Hepatocyte (in vitro differentiated cells): ENCODE measurements around the gene C17orf100. TPM values are rescaled to one million over a fixed set of nuclear protein-coding genes. Genes with fewer than 3 reads are reported as not detected.
A peak's percentile ranks its signal among the peaks of the same experiment; 100 is the strongest.
"Not testable (repeated sequence)": the region's sequence is repeated elsewhere in the genome, so short reads cannot be mapped to it uniquely, and the experiment has no call there.

ENCODE experiments used
- DNase-seq: peaks from one replicate; pipeline ENCODE4 v3.0.0-alpha.2; 2016; ENCODE audit warnings: low spot score
- H2AFZ ChIP-seq: fragments of 200-600 bp; sonication (generic); 2 replicates; pipeline ENCODE4 v1.6.0; 2016; ENCODE audit warnings: antibody characterized with exemption, mild to moderate bottlenecking
- H3K27ac ChIP-seq: fragments of 200-600 bp; sonication (generic); 2 replicates; pipeline ENCODE4 v1.5.1; 2016; ENCODE audit warnings: mild to moderate bottlenecking
- H3K27me3 ChIP-seq: fragments of 200-600 bp; sonication (generic); 2 replicates; pipeline ENCODE4 v1.6.1; 2016
- H3K36me3 ChIP-seq: fragments of 200-600 bp; sonication (generic); replicated peaks from 2 replicates; pipeline ENCODE4 v1.5.1; 2016; ENCODE audit warnings: low read depth; ENCODE audit not compliant: insufficient read depth
- H3K4me1 ChIP-seq: fragments of 200-600 bp; sonication (generic); 2 replicates; pipeline ENCODE4 v1.5.1; 2016; ENCODE audit warnings: mild to moderate bottlenecking, moderate library complexity; ENCODE audit not compliant: insufficient read depth
- H3K4me2 ChIP-seq: fragments of 200-600 bp; sonication (generic); 2 replicates; pipeline ENCODE4 v1.6.0; 2016
- H3K4me3 ChIP-seq: fragments of 200-600 bp; sonication (generic); 2 replicates; pipeline ENCODE4 v1.5.1; 2016; ENCODE audit warnings: mild to moderate bottlenecking
- H3K79me2 ChIP-seq: fragments of 200-600 bp; sonication (generic); 2 replicates; pipeline ENCODE4 v1.6.0; 2017; ENCODE audit warnings: mild to moderate bottlenecking
- H3K9me2 ChIP-seq: fragments of 200-600 bp; sonication (generic); replicated peaks from 2 replicates; pipeline ENCODE4 v1.6.0; 2017; ENCODE audit warnings: mild to moderate bottlenecking; ENCODE audit not compliant: insufficient read depth
- H3K9me3 ChIP-seq: fragments of 200-600 bp; sonication (generic); 2 replicates; pipeline ENCODE4 v1.5.1; 2016; ENCODE audit warnings: low read depth, mild to moderate bottlenecking
- H4K20me1 ChIP-seq: fragments of 200-600 bp; sonication (generic); 2 replicates; pipeline ENCODE4 v1.6.0; 2016; ENCODE audit warnings: mild to moderate bottlenecking; ENCODE audit not compliant: insufficient read depth, poor library complexity, severe bottlenecking
- EZH2 ChIP-seq: fragments of 200-600 bp; sonication (generic); IDR thresholded peaks from 2 replicates; pipeline ENCODE4 v1.6.1; 2016; ENCODE audit warnings: antibody characterized with exemption, mild to moderate bottlenecking, borderline replicate concordance
- EZH2phosphoT487 ChIP-seq: fragments of 200-600 bp; sonication (generic); IDR thresholded peaks from one replicate; pipeline ENCODE4 v1.6.1; 2018; ENCODE audit warnings: antibody characterized with exemption, mild to moderate bottlenecking, low read depth, moderate library complexity; ENCODE audit not compliant: unreplicated experiment, severe bottlenecking
- WGBS: methylation state at CpG from one replicate; pipeline ENCODE4 v1.1.6; 2016; ENCODE audit warnings: low lambda C conversion rate; ENCODE audit errors: missing lambda C conversion rate; 5-methylcytosine and 5-hydroxymethylcytosine counted together
- polyA plus RNA-seq: library from polyadenylated mRNA; unstranded; fragments of >200 nt; fragmentation: Nextera tagmentation; extraction: Ambion mirVana; gene quantifications from 2 replicates; pipeline ENCODE4 v1.2.1, GENCODE V29; 2016
- total RNA-seq: library from RNA; depleted of rRNA; stranded (reverse); fragments of >200 nt; gene quantifications from 2 replicates; pipeline ENCODE4 v1.2.3, GENCODE V29; 2014
- TF ChIP-seq, protein P1 (sequence below): fragments of 200-600 bp; sonication (generic); IDR thresholded peaks from 2 replicates; pipeline ENCODE4 v1.5.1; 2016; ENCODE audit warnings: antibody characterized with exemption, mild to moderate bottlenecking; ENCODE audit not compliant: poor library complexity

Gene C17orf100
- total and polyA plus RNA-seq, 2 experiments from 2014 or later: 4.5 to 5.5 TPM

DNA sequence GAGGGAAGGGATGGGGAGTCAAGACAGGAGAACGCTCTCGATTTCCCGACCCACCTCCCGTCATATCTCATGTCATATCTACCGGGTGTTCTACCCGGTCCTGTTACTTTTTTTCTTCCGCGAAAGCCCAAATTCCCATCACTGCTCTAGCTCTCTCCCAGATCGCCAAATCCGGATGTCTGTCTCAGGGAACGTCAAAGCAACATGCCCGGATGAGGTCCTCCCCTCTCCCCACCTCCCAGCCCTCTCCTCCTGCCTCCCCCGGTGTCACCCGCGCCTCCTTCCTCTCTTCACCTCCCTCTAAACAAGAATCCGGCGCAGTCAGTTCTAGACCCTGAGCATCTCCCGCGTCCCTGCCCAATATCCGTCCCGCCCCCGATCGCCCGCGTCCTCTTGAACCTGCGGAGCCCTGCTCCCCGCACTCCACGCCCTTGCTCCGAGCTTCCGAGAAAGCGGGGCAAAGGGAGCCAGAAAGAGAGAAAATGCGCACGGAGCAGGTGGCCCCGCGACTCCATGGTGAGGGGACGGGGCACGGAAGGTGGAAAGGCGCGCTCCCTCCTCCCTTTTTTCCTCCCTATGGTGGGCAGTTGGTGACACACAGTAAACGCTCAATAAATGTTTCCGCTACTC lies 4.3 kb downstream of the C17orf100 start:
- Histone ChIP-seq H3K4me1 (peaks cover 28% of the 10 kb centered on the region), H3K27me3 (peaks cover 17% of the 10 kb centered on the region), H3K79me2 (peaks cover 13% of the 10 kb centered on the region), H3K4me2 (peak overlapping the region; percentile 79)
- H3K36me3 ChIP-seq, H3K9me3 ChIP-seq, H3K27ac ChIP-seq, H2AFZ ChIP-seq, DNase-seq, H3K9me2 ChIP-seq, H4K20me1 ChIP-seq, H3K4me3 ChIP-seq: not testable (repeated sequence)
- peak; percentile 43 for TF ChIP-seq EZH2
- 4% methylated on average over 16 of the region's 41 CpGs for WGBS

DNA sequence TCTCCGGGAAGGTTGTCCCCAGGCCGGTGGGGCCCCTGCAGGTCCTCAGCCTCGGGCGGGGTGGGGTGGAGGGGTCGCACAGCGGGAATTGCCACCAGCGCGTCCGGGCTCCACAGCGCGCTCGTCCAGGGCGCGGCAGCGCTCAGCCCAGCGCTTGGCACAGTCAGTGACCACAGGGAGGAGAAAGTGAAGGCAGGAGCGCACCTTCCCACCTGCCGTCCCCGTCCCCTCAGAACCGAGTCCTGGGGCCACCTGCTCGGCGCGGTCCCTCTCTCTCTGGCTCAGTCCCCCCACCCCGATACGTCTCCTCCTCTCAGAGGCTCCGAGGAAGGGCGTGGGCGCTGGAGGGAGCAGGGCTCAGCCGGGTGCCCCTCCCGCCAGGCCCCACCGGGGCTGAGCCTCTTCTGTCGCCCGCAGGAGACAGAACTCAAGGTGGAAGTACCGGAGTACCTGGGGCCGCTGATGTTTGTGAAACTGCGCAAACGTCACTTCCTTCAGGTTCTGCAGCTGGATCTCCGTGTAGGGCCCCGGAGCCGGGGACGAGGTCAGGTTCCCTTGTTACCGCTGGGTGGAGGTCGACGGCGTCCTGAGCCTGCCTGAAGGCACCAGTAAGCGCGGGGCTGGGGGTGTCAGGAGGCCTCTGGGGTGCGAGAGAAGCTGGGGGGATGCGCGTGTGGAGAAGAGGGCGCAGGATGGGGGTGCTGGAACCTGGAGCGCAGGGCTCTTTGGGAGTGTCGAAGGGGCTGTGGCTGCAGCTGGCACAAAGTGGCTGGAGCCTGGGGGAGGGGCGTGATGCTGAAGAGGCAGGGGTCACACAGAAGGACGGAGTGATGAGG lies 5.5 kb downstream of the C17orf100 start:
- not testable (repeated sequence) for H3K36me3 ChIP-seq, DNase-seq, H3K9me2 ChIP-seq, H3K4me3 ChIP-seq, H3K9me3 ChIP-seq, H4K20me1 ChIP-seq, H3K27ac ChIP-seq, H2AFZ ChIP-seq, H3K79me2 ChIP-seq
- peaks cover 17% of the 10 kb centered on the region for H3K27me3 ChIP-seq
- peaks cover 24% of the 10 kb centered on the region for H3K4me1 ChIP-seq
- 2% methylated on average over 39 of the region's 55 CpGs for WGBS
- peak overlapping the region; percentile 72 for H3K4me2 ChIP-seq

DNA sequence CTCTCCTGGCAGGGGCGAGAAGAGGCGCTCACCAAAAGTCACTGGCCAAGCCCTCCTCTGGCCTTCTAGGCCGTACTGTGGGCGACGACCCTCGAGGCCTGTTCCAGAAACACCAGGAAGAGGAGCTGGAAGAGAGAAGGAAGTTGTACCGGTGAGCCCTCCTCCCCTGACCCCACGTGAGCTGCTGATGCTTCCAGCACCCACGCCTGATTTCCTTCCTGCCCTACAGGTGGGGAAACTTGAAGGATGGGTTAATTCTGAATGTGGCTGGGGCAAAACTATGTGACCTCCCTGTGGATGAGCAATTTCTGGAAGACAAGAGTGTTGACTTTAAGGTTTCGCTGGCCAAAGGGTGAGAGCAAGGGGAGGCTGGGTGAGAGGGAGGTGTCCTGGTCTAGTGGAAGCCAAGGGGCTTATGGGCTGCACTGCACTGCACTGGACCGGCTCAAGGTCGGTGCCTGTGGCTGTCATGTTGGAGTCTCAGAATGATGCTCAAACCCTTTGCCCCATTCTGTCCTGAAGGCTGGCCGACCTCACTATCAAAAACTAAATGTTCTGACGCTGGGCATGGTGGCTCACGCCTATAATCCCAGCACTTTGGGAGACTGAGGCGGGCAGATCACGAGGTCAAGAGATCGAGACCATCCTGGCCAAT lies 6.2 kb downstream of the C17orf100 start:
- H3K27ac ChIP-seq: no peak overlapping the region
- H2AFZ ChIP-seq: no peak overlapping the region
- no peak for DNase-seq
- peak overlapping the region; percentile 72 for H3K4me2 ChIP-seq
- peaks cover 17% of the 10 kb centered on the region for H3K4me1 ChIP-seq
- peaks cover 5% of the 10 kb centered on the region for H3K79me2 ChIP-seq
- H3K36me3 ChIP-seq: no peaks in the 10 kb centered on the region
- H3K27me3 ChIP-seq: peaks cover 17% of the 10 kb centered on the region
- H4K20me1 ChIP-seq: no peaks in the 10 kb centered on the region
- H3K9me3 ChIP-seq: no peaks in the 10 kb centered on the region
- TF ChIP-seq EZH2: no peak
- TF ChIP-seq, protein P1, sequence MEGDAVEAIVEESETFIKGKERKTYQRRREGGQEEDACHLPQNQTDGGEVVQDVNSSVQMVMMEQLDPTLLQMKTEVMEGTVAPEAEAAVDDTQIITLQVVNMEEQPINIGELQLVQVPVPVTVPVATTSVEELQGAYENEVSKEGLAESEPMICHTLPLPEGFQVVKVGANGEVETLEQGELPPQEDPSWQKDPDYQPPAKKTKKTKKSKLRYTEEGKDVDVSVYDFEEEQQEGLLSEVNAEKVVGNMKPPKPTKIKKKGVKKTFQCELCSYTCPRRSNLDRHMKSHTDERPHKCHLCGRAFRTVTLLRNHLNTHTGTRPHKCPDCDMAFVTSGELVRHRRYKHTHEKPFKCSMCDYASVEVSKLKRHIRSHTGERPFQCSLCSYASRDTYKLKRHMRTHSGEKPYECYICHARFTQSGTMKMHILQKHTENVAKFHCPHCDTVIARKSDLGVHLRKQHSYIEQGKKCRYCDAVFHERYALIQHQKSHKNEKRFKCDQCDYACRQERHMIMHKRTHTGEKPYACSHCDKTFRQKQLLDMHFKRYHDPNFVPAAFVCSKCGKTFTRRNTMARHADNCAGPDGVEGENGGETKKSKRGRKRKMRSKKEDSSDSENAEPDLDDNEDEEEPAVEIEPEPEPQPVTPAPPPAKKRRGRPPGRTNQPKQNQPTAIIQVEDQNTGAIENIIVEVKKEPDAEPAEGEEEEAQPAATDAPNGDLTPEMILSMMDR: no peak
- WGBS: 78% methylated on average over 17 of the region's 18 CpGs
- H3K9me2 ChIP-seq: no peaks in the 10 kb centered on the region
- no peak overlapping the region for H3K4me3 ChIP-seq

DNA sequence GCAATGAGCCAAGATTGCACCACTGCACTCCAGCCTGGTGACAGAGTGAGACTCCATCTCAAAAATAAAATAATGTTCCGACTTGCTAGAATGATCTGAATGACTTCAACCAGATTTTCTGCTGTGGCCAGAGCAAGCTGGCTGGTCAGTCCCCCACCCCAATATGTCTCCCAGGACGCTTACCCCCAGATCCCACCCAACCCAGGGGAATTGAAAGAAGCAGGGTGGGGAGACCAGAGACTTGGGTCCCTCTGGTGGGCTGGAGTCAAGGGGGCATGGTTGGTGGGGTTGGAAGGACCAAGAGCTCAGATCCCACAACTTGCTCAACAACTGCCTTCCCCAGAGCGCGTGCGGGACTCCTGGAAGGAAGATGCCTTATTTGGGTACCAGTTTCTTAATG lies 6.8 kb downstream of the C17orf100 start:
- 94% methylated on average over 2 of the region's 5 CpGs for WGBS
- H3K9me3 ChIP-seq, H4K20me1 ChIP-seq, H3K4me3 ChIP-seq, H3K36me3 ChIP-seq, DNase-seq, H3K4me2 ChIP-seq, H3K79me2 ChIP-seq, H3K9me2 ChIP-seq, H3K27ac ChIP-seq, H2AFZ ChIP-seq: not testable (repeated sequence)
- H3K4me1 ChIP-seq: peaks cover 12% of the 10 kb centered on the region
- peaks cover 17% of the 10 kb centered on the region for H3K27me3 ChIP-seq

DNA sequence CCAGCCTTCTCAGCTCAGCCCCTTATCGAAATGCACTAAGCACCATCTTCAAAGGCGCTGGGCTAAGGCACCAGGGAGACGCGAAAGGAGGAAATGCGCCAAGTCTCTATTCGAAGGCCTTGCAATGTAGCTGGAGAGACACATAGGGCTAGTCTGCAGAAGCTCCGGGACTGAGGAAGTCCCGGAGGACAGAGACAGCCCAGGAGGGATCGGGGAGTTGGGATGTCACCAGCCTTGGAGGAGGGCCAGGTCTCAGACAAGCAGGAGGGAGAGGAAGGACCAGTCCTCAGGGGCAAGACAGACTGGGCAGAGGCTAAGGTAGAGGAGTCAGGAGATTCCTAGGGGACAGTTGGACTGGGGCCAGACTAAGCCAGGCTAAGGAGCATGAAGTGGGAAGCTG lies 8.5 kb downstream of the C17orf100 start:
- 88% methylated on average over 9 of the region's 9 CpGs for WGBS

More for the DNA sequence above, 8.5 kb downstream of the C17orf100 start:
- Histone ChIP-seq H3K4me2 (no peak overlapping the region), H2AFZ (no peak overlapping the region), H3K27me3 (peaks cover 4% of the 10 kb centered on the region), H3K4me1 (peaks cover 3% of the 10 kb centered on the region), H3K27ac (no peak overlapping the region), H3K4me3 (no peak overlapping the region), H3K36me3 (no peaks in the 10 kb centered on the region), H3K9me2 (no peaks in the 10 kb centered on the region), H4K20me1 (no peaks in the 10 kb centered on the region), H3K9me3 (no peaks in the 10 kb centered on the region), H3K79me2 (no peaks in the 10 kb centered on the region)
- TF ChIP-seq, protein P1: no peak
- TF ChIP-seq EZH2 (no peak), EZH2phosphoT487 (no peak)
- no peak for DNase-seq
